PC-3 (cell line): ENCODE results near the gene STARD4. TPM values are rescaled to one million over a fixed set of nuclear protein-coding genes. Genes with fewer than 3 reads are reported as not detected.

Source experiments
- ATAC-seq: fragments of 200-7000 bp; cut with Tn5 transposase; 2 replicates; pipeline ENCODE4 v1.9.1; 2020; ENCODE audit warnings: mild to moderate bottlenecking, moderate library complexity
- BruUV-seq: library from RNA; stranded (reverse); fragments of 400-500 nt; replicated peaks from 2 replicates; lab custom pipeline; 2021; lab: Mats Ljungman, UMichigan
- CTCF ChIA-PET: fragments of 300-600 bp; sonication (Branson Sonifier 250); formaldehyde crosslinking; loops from one replicate; lab custom pipeline; 2022; ENCODE audit warnings: antibody characterized with exemption; lab: Charles Lee
- POLR2A ChIA-PET: fragments of 300-600 bp; sonication (Branson Sonifier 250); formaldehyde crosslinking; loops from one replicate; lab custom pipeline; 2022; ENCODE audit warnings: antibody characterized with exemption; ENCODE audit not compliant: unreplicated experiment; lab: Charles Lee
- DNase-seq: peaks from one replicate; pipeline ENCODE4 v3.0.0-alpha.2; 2015
- H2AFZ ChIP-seq: fragments of 300-600 bp; sonication (generic); 2 replicates; pipeline ENCODE4 v1.6.0; 2016; ENCODE audit warnings: antibody characterized with exemption, low read length
- H3F3A ChIP-seq: fragments of 300-600 bp; sonication (generic); one replicate; pipeline ENCODE4 v1.6.0; 2017; ENCODE audit warnings: antibody characterized with exemption, low read length, control low read depth, mild to moderate bottlenecking; ENCODE audit not compliant: unreplicated experiment
- H3K27ac ChIP-seq: fragments of 300-600 bp; sonication (generic); 2 replicates; pipeline ENCODE4 v1.5.1; 2016; ENCODE audit warnings: mild to moderate bottlenecking, low read length
- H3K27me3 ChIP-seq: fragments of 300-600 bp; sonication (generic); 2 replicates; pipeline ENCODE4 v1.6.1; 2016; ENCODE audit warnings: low read length, mixed read lengths
- H3K36me3 ChIP-seq: fragments of 300-600 bp; sonication (generic); 2 replicates; pipeline ENCODE4 v1.6.1; 2016; ENCODE audit warnings: low read depth, mixed run types, low read length, mixed read lengths
- H3K4me1 ChIP-seq: fragments of 300-600 bp; sonication (generic); 2 replicates; pipeline ENCODE4 v1.5.1; 2016; ENCODE audit warnings: low read length; ENCODE audit not compliant: insufficient read depth
- H3K4me2 ChIP-seq: fragments of 300-600 bp; sonication (generic); 2 replicates; pipeline ENCODE4 v1.6.0; 2016; ENCODE audit warnings: low read length
- H3K4me3 ChIP-seq: fragments of 300-600 bp; sonication (generic); 2 replicates; pipeline ENCODE4 v1.5.1; 2016; ENCODE audit warnings: mild to moderate bottlenecking, low read length, mixed read lengths
- H3K79me2 ChIP-seq: fragments of 300-600 bp; sonication (generic); 2 replicates; pipeline ENCODE4 v1.6.1; 2017; ENCODE audit warnings: low read length, mixed read lengths
- H3K9ac ChIP-seq: fragments of 300-600 bp; sonication (generic); 2 replicates; pipeline ENCODE4 v1.6.0; 2016; ENCODE audit warnings: mild to moderate bottlenecking, low read length
- H3K9me2 ChIP-seq: fragments of 300-600 bp; sonication (generic); replicated peaks from 2 replicates; pipeline ENCODE4 v1.6.1; 2016; ENCODE audit warnings: mixed run types, low read length, mixed read lengths
- H3K9me3 ChIP-seq: fragments of 300-600 bp; sonication (generic); 2 replicates; pipeline ENCODE4 v1.6.1; 2016; ENCODE audit warnings: low read length, mixed read lengths
- H4K20me1 ChIP-seq: fragments of 300-600 bp; sonication (generic); 2 replicates; pipeline ENCODE4 v1.6.1; 2016; ENCODE audit warnings: low read length, mixed read lengths
- EZH2 ChIP-seq: fragments of 300-600 bp; sonication (generic); IDR thresholded peaks from one replicate; pipeline ENCODE4 v1.6.1; 2017; ENCODE audit warnings: antibody characterized with exemption, mild to moderate bottlenecking, low read length; ENCODE audit not compliant: unreplicated experiment
- EZH2phosphoT487 ChIP-seq: fragments of 300-600 bp; sonication (generic); IDR thresholded peaks from 2 replicates; pipeline ENCODE4 v1.6.1; 2018; ENCODE audit warnings: mild to moderate bottlenecking, antibody characterized with exemption, low read length, borderline replicate concordance
- intact Hi-C: fragments of 100-400 bp; cut with micrococcal nuclease; formaldehyde crosslinking; loops from 2 replicates; pipeline ENCODE4 v1.9.0; 2023
- total RNA-seq: library from RNA; depleted of rRNA; stranded (reverse); fragments of >200 nt; gene quantifications from 2 replicates; pipeline ENCODE4 v1.2.3, GENCODE V29; 2014
- TF ChIP-seq, protein P1 (sequence below): fragments of 300-600 bp; sonication (generic); conservative IDR thresholded peaks from 2 replicates; pipeline ENCODE4 v1.5.1; 2017; ENCODE audit warnings: antibody characterized with exemption, low read depth, mild to moderate bottlenecking, low read length

STARD4 gene
- total RNA-seq, 1 experiment from 2014 or later, result 17.1 TPM

DNA sequence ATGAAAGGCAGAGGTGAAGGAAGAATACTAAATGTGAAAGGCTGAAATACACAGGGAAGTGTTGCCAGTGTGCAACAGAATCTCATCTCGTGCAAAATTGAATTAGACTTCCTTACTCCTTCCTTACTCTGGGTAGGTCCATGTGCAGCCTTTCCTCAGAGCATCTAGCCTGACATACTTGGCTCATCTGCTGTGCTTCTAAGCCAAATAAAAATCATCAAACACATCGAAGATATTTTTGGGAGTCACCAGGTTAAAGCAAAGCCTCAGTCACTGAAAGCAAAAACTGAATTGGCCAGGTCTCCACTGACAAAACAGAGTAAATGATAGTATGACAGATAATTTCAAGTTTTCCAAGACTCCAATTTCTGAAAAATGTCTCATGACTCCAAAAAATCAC, 19.3 kb downstream of the STARD4 start:
- Histone ChIP-seq H3K4me3 (no peak overlapping the region), H3K9ac (no peak overlapping the region), H2AFZ (no peak overlapping the region), H3K9me2 (no peaks in the 10 kb centered on the region), H3K79me2 (no peaks in the 10 kb centered on the region), H3K9me3 (no peaks in the 10 kb centered on the region), H3K36me3 (no peaks in the 10 kb centered on the region), H4K20me1 (no peaks in the 10 kb centered on the region), H3K27me3 (no peaks in the 10 kb centered on the region), H3K4me1 (no peaks in the 10 kb centered on the region), H3F3A (no peaks in the 10 kb centered on the region), H3K27ac (no peak overlapping the region), H3K4me2 (no peak overlapping the region)
- intact Hi-C loops, result no loop called here
- ChIA-PET POLR2A (no interaction called here), CTCF (no interaction called here)
- ATAC-seq (no peak), DNase-seq (no peak)
- TF ChIP-seq, protein P1, sequence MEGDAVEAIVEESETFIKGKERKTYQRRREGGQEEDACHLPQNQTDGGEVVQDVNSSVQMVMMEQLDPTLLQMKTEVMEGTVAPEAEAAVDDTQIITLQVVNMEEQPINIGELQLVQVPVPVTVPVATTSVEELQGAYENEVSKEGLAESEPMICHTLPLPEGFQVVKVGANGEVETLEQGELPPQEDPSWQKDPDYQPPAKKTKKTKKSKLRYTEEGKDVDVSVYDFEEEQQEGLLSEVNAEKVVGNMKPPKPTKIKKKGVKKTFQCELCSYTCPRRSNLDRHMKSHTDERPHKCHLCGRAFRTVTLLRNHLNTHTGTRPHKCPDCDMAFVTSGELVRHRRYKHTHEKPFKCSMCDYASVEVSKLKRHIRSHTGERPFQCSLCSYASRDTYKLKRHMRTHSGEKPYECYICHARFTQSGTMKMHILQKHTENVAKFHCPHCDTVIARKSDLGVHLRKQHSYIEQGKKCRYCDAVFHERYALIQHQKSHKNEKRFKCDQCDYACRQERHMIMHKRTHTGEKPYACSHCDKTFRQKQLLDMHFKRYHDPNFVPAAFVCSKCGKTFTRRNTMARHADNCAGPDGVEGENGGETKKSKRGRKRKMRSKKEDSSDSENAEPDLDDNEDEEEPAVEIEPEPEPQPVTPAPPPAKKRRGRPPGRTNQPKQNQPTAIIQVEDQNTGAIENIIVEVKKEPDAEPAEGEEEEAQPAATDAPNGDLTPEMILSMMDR, result no peak
- TF ChIP-seq EZH2, result no peak
- TF ChIP-seq EZH2phosphoT487, result no peak
- BruUV-seq, result no TSS peak

- H3K9me2 ChIP-seq, result no peaks in the 10 kb centered on the region
- POLR2A ChIA-PET, result no interaction called here
These were observed 24.0 kb downstream of the STARD4 start for GRCh38 chr5:111488353-111488752.

DNA sequence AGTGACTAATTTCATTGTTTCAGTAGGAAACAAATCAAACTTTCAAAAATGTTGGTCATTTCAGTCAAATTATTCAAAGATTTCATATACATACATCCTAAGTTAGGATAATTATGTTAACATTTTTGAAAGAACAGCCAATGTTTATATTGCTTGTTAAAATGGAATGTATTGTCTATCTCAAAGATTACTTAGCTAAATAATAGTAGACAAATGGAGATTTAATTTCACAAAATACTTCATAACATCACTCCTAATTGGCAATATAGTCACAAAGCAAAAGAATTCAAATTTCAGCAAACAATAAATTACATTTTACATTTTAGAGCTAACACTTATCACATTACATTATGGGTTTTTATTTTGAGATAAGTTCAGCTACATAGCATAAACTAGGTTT, 25.4 kb downstream of the STARD4 start:
- Histone ChIP-seq H3K4me1 (no peaks in the 10 kb centered on the region), H2AFZ (no peak overlapping the region), H4K20me1 (no peaks in the 10 kb centered on the region), H3K9ac (no peak overlapping the region), H3K9me3 (no peaks in the 10 kb centered on the region), H3F3A (no peaks in the 10 kb centered on the region), H3K4me2 (no peak overlapping the region), H3K27ac (no peak overlapping the region), H3K36me3 (no peaks in the 10 kb centered on the region), H3K27me3 (no peaks in the 10 kb centered on the region), H3K4me3 (no peak overlapping the region), H3K79me2 (no peaks in the 10 kb centered on the region), H3K9me2 (no peaks in the 10 kb centered on the region)
- DNase-seq (no peak), ATAC-seq (no peak)
- TF ChIP-seq EZH2phosphoT487, result no peak
- intact Hi-C loops, result no loop called here
- ChIA-PET POLR2A (no interaction called here), CTCF (no interaction called here)
- BruUV-seq, result no TSS peak

More at GRCh38 chr5:111488353-111488752, 24.0 kb downstream of the STARD4 start:
- H3K27me3 ChIP-seq, result no peaks in the 10 kb centered on the region
- H3K9ac ChIP-seq, result no peak overlapping the region
- no peak for ATAC-seq
- H3K79me2 ChIP-seq, result no peaks in the 10 kb centered on the region
- H4K20me1 ChIP-seq, result no peaks in the 10 kb centered on the region
- H3K9me3 ChIP-seq, result no peaks in the 10 kb centered on the region
- H3K4me3 ChIP-seq, result no peak overlapping the region
- no TSS peak for BruUV-seq
- no peak overlapping the region for H3K27ac ChIP-seq
- TF ChIP-seq, protein P1, result no peak
- no peak for TF ChIP-seq EZH2
- no peak for TF ChIP-seq EZH2phosphoT487
- H3K4me2 ChIP-seq, result no peak overlapping the region
- no peaks in the 10 kb centered on the region for H3K36me3 ChIP-seq
- CTCF ChIA-PET, result interaction anchor here (0.7 kb wide), 1 partner anchor 49 kb away, joined by 3 read pairs; no protein-coding TSS in a partner anchor
- no peak for DNase-seq
- H3F3A ChIP-seq, result no peaks in the 10 kb centered on the region
- no peaks in the 10 kb centered on the region for H3K4me1 ChIP-seq
- intact Hi-C loops, result no loop called here
- H2AFZ ChIP-seq, result no peak overlapping the region
